ENCODE measurements around the gene CLCN7. TPM values are rescaled to one million over a fixed set of nuclear protein-coding genes. Genes with fewer than 3 reads are reported as not detected.

Gene CLCN7
- total RNA-seq, 1 donor from 2014 or later: 58.0 TPM

- H3K4me3 Mint-ChIP-seq: no peak overlapping the region
- DNase-seq: no peak
- intact Hi-C loops (cut with micrococcal nuclease): loop anchor here (2.0 kb wide), 1 partner anchor 68 kb away; no protein-coding TSS in a partner anchor
- no peaks in the 10 kb centered on the region for H3K9me3 Mint-ChIP-seq
- H3K36me3 Mint-ChIP-seq (ENCODE audit: low read depth): peaks cover 13% of the 10 kb centered on the region
- no peaks in the 10 kb centered on the region for H3K27me3 Mint-ChIP-seq
- peaks cover 10% of the 10 kb centered on the region for H3K4me1 Mint-ChIP-seq
- no peak overlapping the region for H3K27ac Mint-ChIP-seq
Measured at GRCh38 chr16:1496464-1496863, 21.6 kb upstream of the CLCN7 start.

- Mint-ChIP-seq H3K4me3 (no peak overlapping the region), H3K4me1 (peaks cover 10% of the 10 kb centered on the region), H3K27ac (no peak overlapping the region), H3K36me3 (ENCODE audit: low read depth) (peaks cover 13% of the 10 kb centered on the region), H3K27me3 (no peaks in the 10 kb centered on the region), H3K9me3 (no peaks in the 10 kb centered on the region)
- DNase-seq: no peak
- intact Hi-C loops (cut with micrococcal nuclease): loop anchor here (2.0 kb wide), 1 partner anchor 67 kb away; no protein-coding TSS in a partner anchor
Measured at GRCh38 chr16:1495889-1496262, 21.0 kb upstream of the CLCN7 start.

GRCh38 chr16:1495211-1495888 is 20.5 kb upstream of the CLCN7 start:
- intact Hi-C loops (cut with micrococcal nuclease): no loop called here
- DNase-seq: no peak
- Mint-ChIP-seq H3K27ac (no peak overlapping the region), H3K36me3 (ENCODE audit: low read depth) (peaks cover 13% of the 10 kb centered on the region), H3K9me3 (no peaks in the 10 kb centered on the region), H3K4me3 (peak overlapping the region; percentile 26), H3K27me3 (no peaks in the 10 kb centered on the region), H3K4me1 (peaks cover 10% of the 10 kb centered on the region)

- DNase-seq: no peak
- Mint-ChIP-seq H3K4me3 (peak overlapping the region; percentile 88), H3K36me3 (ENCODE audit: low read depth) (peaks cover 13% of the 10 kb centered on the region), H3K9me3 (no peaks in the 10 kb centered on the region), H3K27me3 (no peaks in the 10 kb centered on the region), H3K27ac (no peak overlapping the region), H3K4me1 (peaks cover 10% of the 10 kb centered on the region)
- intact Hi-C loops (cut with micrococcal nuclease): no loop called here
Measured at GRCh38 chr16:1494711-1495110, 19.9 kb upstream of the CLCN7 start.

GRCh38 chr16:1494129-1494640 is 19.4 kb upstream of the CLCN7 start:
- H3K4me1 Mint-ChIP-seq: peaks cover 10% of the 10 kb centered on the region
- H3K9me3 Mint-ChIP-seq: no peaks in the 10 kb centered on the region
- H3K27me3 Mint-ChIP-seq: no peaks in the 10 kb centered on the region
- intact Hi-C loops (cut with micrococcal nuclease): no loop called here
- H3K4me3 Mint-ChIP-seq: peak overlapping the region; percentile 88
- H3K36me3 Mint-ChIP-seq (ENCODE audit: low read depth): peaks cover 13% of the 10 kb centered on the region
- peak overlapping the region; percentile 91 for H3K27ac Mint-ChIP-seq
- DNase-seq: no peak

- Mint-ChIP-seq H3K36me3 (ENCODE audit: low read depth) (peaks cover 12% of the 10 kb centered on the region), H3K9me3 (no peaks in the 10 kb centered on the region), H3K27ac (peak overlapping the region; percentile 91), H3K27me3 (no peaks in the 10 kb centered on the region), H3K4me1 (peaks cover 10% of the 10 kb centered on the region), H3K4me3 (peak overlapping the region; percentile 88)
- peak; percentile 79 for DNase-seq
- intact Hi-C loops (cut with micrococcal nuclease): loop anchor here (1.0 to 2.0 kb wide), 4 partner anchors 18 to 117 kb away; partner anchors contain the start of gene CLCN7
Measured at GRCh38 chr16:1493746-1494094, 18.9 kb upstream of the CLCN7 start.

- peaks cover 8% of the 10 kb centered on the region for H3K36me3 Mint-ChIP-seq (ENCODE audit: low read depth)
- H3K27ac Mint-ChIP-seq: peak within 1 kb of the TSS; percentile 96
- H3K27me3 Mint-ChIP-seq: no peaks in the 10 kb centered on the region
- peak within 1 kb of the TSS; percentile 88 for H3K4me3 Mint-ChIP-seq
- H3K9me3 Mint-ChIP-seq: no peaks in the 10 kb centered on the region
- H3K4me1 Mint-ChIP-seq: peaks cover 10% of the 10 kb centered on the region
- DNase-seq: peak; percentile 97
- intact Hi-C loops (cut with micrococcal nuclease): loop anchor here (1.0 to 2.0 kb wide), 4 partner anchors 18 to 118 kb away; partner anchors contain the start of gene CLCN7
Measured at GRCh38 chr16:1492923-1493745, 18.3 kb upstream of the CLCN7 start, which contains the start of gene TELO2. TELO2 (plus strand) TSS chr16:1493360; CDS start chr16:1494282, 922 bp downstream.

GRCh38 chr16:1492082-1492922 is 17.5 kb upstream of the CLCN7 start:
- H3K36me3 Mint-ChIP-seq (ENCODE audit: low read depth): peaks cover 4% of the 10 kb centered on the region
- H3K4me3 Mint-ChIP-seq: peak overlapping the region; percentile 88

GRCh38 chr16:1491327-1491726 is 16.5 kb upstream of the CLCN7 start:
- no peak for DNase-seq
- peaks cover 10% of the 10 kb centered on the region for H3K4me1 Mint-ChIP-seq
- H3K36me3 Mint-ChIP-seq (ENCODE audit: low read depth): peaks cover 4% of the 10 kb centered on the region
- intact Hi-C loops (cut with micrococcal nuclease): no loop called here
- H3K27me3 Mint-ChIP-seq: no peaks in the 10 kb centered on the region
- no peak overlapping the region for H3K4me3 Mint-ChIP-seq
- no peaks in the 10 kb centered on the region for H3K9me3 Mint-ChIP-seq
- no peak overlapping the region for H3K27ac Mint-ChIP-seq

More at GRCh38 chr16:1492082-1492922, 17.5 kb upstream of the CLCN7 start:
- H3K27me3 Mint-ChIP-seq: no peaks in the 10 kb centered on the region
- H3K27ac Mint-ChIP-seq: peak overlapping the region; percentile 96
- no peak for DNase-seq
- H3K4me1 Mint-ChIP-seq: peaks cover 10% of the 10 kb centered on the region
- intact Hi-C loops (cut with micrococcal nuclease): loop anchor here (2.0 kb wide), 3 partner anchors 42 to 118 kb away; no protein-coding TSS in a partner anchor
- no peaks in the 10 kb centered on the region for H3K9me3 Mint-ChIP-seq

GRCh38 chr16:1489077-1489476 is 14.2 kb upstream of the CLCN7 start:
- no peak for DNase-seq
- Mint-ChIP-seq H3K36me3 (ENCODE audit: low read depth) (peaks cover 4% of the 10 kb centered on the region), H3K4me1 (peaks cover 10% of the 10 kb centered on the region), H3K4me3 (no peak overlapping the region), H3K27ac (no peak overlapping the region), H3K27me3 (peaks cover 2% of the 10 kb centered on the region), H3K9me3 (no peaks in the 10 kb centered on the region)
- intact Hi-C loops (cut with micrococcal nuclease): no loop called here

- peaks cover 3% of the 10 kb centered on the region for H3K27me3 Mint-ChIP-seq
- no peaks in the 10 kb centered on the region for H3K9me3 Mint-ChIP-seq
- H3K36me3 Mint-ChIP-seq (ENCODE audit: low read depth): peaks cover 2% of the 10 kb centered on the region
- DNase-seq: no peak
- H3K27ac Mint-ChIP-seq: no peak within 1 kb of the TSS
- intact Hi-C loops (cut with micrococcal nuclease): no loop called here
- H3K4me1 Mint-ChIP-seq: peaks cover 10% of the 10 kb centered on the region
- H3K4me3 Mint-ChIP-seq: no peak within 1 kb of the TSS
Measured at GRCh38 chr16:1488619-1489018, 13.8 kb upstream of the CLCN7 start, which contains the start of gene PTX4. PTX4 (minus strand) TSS chr16:1488944; CDS start chr16:1488909, 35 bp downstream.

GRCh38 chr16:1488054-1488601 is 13.3 kb upstream of the CLCN7 start:
- Mint-ChIP-seq H3K4me3 (no peak overlapping the region), H3K4me1 (peaks cover 10% of the 10 kb centered on the region), H3K36me3 (ENCODE audit: low read depth) (peaks cover 2% of the 10 kb centered on the region), H3K27me3 (peaks cover 3% of the 10 kb centered on the region), H3K9me3 (no peaks in the 10 kb centered on the region), H3K27ac (no peak overlapping the region)
- no peak for DNase-seq
- intact Hi-C loops (cut with micrococcal nuclease): no loop called here
